Activated CD4-positive, CD25-positive, alpha-beta regulatory T cell treated with anti-CD3 and anti-CD28 coated beads, Interleukin-2, amount 50 U/mL, for 24 hours (primary cell): ENCODE results near the gene PCDHB8.
"Not testable (repeated sequence)": the region's sequence is repeated elsewhere in the genome, so short reads cannot be mapped to it uniquely, and the experiment has no call there.

Experiments
- ATAC-seq, 2 donors: fragments of 150-1000 bp; cut with Tn5 transposase; one replicate each; pipeline ENCODE4 v1.10.0; 2021; ENCODE audit warnings: mild to moderate bottlenecking in 1 of 2, moderate library complexity in 1 of 2

PCDHB8 gene

GRCh38 chr5:141184117-141184855 lies 6.7 kb downstream of the PCDHB8 start:
- ATAC-seq: not testable (repeated sequence)

DNA sequence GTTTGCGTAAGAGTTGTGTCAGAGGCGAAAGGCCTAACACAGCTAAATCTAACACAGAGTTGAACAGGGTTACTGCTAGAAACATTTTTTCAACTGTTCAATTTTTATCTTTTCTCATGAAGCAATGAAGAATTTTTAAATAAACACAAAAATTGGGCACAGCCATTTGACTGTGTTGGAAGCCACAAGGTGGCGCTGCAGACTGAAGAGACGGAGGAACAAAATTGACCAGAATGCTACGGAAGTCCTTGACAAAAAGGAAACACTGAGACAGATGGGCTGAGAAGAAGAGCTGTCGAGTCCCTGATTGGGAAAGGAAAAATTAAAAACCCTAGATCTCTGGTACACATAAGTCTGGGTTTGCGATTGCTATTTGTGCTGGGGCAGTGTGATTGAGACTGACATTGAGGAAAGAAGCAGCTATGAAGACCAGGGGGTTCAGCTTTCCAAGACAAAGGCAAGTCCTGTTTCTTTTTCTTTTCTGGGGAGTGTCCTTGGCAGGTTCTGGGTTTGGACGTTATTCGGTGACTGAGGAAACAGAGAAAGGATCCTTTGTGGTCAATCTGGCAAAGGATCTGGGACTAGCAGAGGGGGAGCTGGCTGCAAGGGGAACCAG lies 9.4 kb downstream of the PCDHB8 start, which contains the start of gene PCDHB9:
TSS of gene PCDHB9 (plus strand) at position 265 of the 616 bp plus-strand sequence. CDS start at position 423, 158 bp downstream.
- ATAC-seq: no peak

GRCh38 chr5:141188682-141189081 lies 11.1 kb downstream of the PCDHB8 start:
- ATAC-seq: not testable (repeated sequence)

DNA sequence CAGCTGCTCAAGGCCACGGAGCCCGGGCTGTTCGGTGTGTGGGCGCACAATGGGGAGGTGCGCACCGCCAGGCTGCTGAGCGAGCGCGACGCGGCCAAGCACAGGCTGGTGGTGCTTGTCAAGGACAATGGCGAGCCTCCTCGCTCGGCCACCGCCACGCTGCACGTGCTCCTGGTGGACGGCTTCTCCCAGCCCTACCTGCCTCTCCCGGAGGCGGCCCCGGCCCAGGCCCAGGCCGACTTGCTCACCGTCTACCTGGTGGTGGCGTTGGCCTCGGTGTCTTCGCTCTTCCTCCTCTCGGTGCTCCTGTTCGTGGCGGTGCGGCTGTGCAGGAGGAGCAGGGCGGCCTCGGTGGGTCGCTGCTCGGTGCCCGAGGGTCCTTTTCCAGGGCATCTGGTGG lies 11.5 kb downstream of the PCDHB8 start:
- not testable (repeated sequence) for ATAC-seq

DNA sequence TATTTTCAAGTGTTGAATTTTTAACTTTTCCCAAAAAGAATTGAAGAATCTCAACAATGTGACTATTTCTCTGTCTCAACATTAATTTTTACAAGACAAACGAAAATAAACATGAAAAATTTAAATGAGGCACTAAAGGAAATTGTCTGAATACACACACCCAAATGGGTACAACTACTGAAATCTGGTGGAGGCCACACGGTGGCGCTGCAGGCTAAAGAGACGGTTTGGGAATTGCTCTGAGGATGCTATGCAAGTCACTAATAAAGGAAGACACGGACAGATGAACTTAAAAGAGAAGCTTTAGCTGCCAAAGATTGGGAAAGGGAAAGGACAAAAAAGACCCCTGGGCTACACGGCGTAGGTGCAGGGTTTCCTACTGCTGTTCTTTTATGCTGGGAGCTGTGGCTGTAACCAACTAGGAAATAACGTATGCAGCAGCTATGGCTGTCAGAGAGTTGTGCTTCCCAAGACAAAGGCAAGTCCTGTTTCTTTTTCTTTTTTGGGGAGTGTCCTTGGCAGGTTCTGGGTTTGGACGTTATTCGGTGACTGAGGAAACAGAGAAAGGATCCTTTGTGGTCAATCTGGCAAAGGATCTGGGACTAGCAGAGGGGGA lies 14.6 kb downstream of the PCDHB8 start, which contains the start of gene PCDHB10:
TSS of gene PCDHB10 (plus strand) at position 244 of the 616 bp plus-strand sequence. CDS start at position 444, 200 bp downstream.
- ATAC-seq: no peak

DNA sequence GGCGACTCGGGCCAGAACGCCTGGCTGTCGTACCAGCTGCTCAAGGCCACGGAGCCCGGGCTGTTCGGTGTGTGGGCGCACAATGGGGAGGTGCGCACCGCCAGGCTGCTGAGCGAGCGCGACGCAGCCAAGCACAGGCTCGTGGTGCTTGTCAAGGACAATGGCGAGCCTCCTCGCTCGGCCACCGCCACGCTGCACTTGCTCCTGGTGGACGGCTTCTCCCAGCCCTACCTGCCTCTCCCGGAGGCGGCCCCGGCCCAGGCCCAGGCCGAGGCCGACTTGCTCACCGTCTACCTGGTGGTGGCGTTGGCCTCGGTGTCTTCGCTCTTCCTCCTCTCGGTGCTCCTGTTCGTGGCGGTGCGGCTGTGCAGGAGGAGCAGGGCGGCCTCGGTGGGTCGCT lies 16.7 kb downstream of the PCDHB8 start:
- ATAC-seq: not testable (repeated sequence)

- no peak for ATAC-seq
Measured at GRCh38 chr5:141196363-141196762, 18.8 kb downstream of the PCDHB8 start.

GRCh38 chr5:141199359-141200235 lies 22.0 kb downstream of the PCDHB8 start, which contains the start of gene PCDHB11:
TSS of gene PCDHB11 (plus strand) at chr5:141199627. CDS start at chr5:141199775, 148 bp downstream.
- no peak for ATAC-seq

GRCh38 chr5:141201126-141201525 lies 23.5 kb downstream of the PCDHB8 start:
- not testable (repeated sequence) for ATAC-seq

GRCh38 chr5:141201646-141202045 lies 24.1 kb downstream of the PCDHB8 start:
- not testable (repeated sequence) for ATAC-seq

DNA sequence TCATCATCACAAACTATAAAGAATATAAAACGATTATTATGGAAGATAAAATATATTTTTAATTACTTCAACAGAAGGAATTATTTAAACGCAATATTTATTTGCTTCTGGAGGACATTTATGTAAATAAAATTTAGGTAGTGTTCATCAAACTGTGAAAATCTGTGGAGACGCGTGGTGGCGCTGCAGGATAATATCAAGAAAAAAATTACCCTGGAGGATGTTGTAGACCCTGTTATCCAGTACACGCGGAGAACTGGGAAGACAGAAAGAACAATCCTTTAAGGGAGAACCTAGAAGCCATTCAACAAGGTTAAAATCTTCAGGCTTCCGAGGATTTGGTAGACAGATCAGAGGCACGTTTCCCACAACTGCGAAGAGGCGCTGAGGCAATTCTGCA lies 30.9 kb downstream of the PCDHB8 start, which contains the start of gene PCDHB12:
TSS of gene PCDHB12 (plus strand) at position 242 of the 400 bp plus-strand sequence. CDS start 189 bp downstream, outside the sequence.
- no peak for ATAC-seq

DNA sequence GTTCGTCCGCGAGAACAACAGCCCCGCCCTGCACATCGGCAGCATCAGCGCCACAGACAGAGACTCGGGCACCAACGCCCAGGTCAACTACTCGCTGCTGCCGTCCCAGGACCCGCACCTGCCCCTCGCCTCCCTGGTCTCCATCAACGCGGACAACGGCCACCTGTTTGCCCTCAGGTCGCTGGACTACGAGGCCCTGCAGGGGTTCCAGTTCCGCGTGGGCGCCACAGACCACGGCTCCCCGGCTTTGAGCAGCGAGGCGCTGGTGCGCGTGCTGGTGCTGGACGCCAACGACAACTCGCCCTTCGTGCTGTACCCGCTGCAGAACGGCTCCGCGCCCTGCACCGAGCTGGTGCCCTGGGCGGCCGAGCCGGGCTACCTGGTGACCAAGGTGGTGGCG lies 32.7 kb downstream of the PCDHB8 start:
- not testable (repeated sequence) for ATAC-seq

- not testable (repeated sequence) for ATAC-seq
Measured at GRCh38 chr5:141210849-141211248, 33.3 kb downstream of the PCDHB8 start.

GRCh38 chr5:141213656-141214339 lies 36.2 kb downstream of the PCDHB8 start, which contains the start of gene PCDHB13:
TSS of gene PCDHB13 (plus strand) at chr5:141213919. CDS start at chr5:141214124, 205 bp downstream.
- not testable (repeated sequence) for ATAC-seq

DNA sequence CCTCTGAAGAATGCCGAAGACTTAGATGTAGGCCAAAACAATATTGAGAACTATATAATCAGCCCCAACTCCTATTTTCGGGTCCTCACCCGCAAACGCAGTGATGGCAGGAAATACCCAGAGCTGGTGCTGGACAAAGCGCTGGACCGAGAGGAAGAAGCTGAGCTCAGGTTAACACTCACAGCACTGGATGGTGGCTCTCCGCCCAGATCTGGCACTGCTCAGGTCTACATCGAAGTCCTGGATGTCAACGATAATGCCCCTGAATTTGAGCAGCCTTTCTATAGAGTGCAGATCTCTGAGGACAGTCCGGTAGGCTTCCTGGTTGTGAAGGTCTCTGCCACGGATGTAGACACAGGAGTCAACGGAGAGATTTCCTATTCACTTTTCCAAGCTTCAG lies 37.0 kb downstream of the PCDHB8 start:
- not testable (repeated sequence) for ATAC-seq

DNA sequence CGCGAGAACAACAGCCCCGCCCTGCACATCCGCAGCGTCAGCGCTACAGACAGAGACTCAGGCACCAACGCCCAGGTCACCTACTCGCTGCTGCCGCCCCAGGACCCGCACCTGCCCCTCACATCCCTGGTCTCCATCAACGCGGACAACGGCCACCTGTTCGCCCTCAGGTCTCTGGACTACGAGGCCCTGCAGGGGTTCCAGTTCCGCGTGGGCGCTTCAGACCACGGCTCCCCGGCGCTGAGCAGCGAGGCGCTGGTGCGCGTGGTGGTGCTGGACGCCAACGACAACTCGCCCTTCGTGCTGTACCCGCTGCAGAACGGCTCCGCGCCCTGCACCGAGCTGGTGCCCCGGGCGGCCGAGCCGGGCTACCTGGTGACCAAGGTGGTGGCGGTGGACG lies 37.9 kb downstream of the PCDHB8 start:
- not testable (repeated sequence) for ATAC-seq

GRCh38 chr5:141216035-141216434 lies 38.4 kb downstream of the PCDHB8 start:
- ATAC-seq: not testable (repeated sequence)

GRCh38 chr5:141223112-141223783 lies 45.7 kb downstream of the PCDHB8 start, which contains the start of gene PCDHB14:
TSS of gene PCDHB14 (plus strand) at chr5:141223343. CDS start at chr5:141223506, 163 bp downstream.
- no peak for ATAC-seq

GRCh38 chr5:141224844-141225243 lies 47.3 kb downstream of the PCDHB8 start:
- ATAC-seq: not testable (repeated sequence)

- not testable (repeated sequence) for ATAC-seq
Measured at GRCh38 chr5:141225421-141225820, 47.8 kb downstream of the PCDHB8 start.
